OCI-LY3 (cell line): ENCODE results near the gene SLC25A45.

Source experiments
- CTCF ChIP-seq: fragments of 200-600, 300-600 bp; sonication (generic); IDR thresholded peaks from 2 replicates; pipeline ENCODE4 v1.5.1; 2014; ENCODE audit warnings: antibody characterized with exemption, low read length, low read depth
- EZH2phosphoT487 ChIP-seq: fragments of 200-600 bp; shearing (Covaris generic); IDR thresholded peaks from 2 replicates; pipeline ENCODE4 v1.6.1; 2018; ENCODE audit warnings: antibody characterized with exemption, mixed run types, low read depth

- no peak for TF ChIP-seq CTCF
- TF ChIP-seq EZH2phosphoT487, result no peak
Observed at GRCh38 chr11:65411681-65412070, 29.2 kb upstream of the SLC25A45 start.
